HT-29 (cell line): ENCODE measurements around the gene DDX27. TPM values are rescaled to one million over a fixed set of nuclear protein-coding genes. Genes with fewer than 3 reads are reported as not detected.
"Not testable (repeated sequence)": the region's sequence is repeated elsewhere in the genome, so short reads cannot be mapped to it uniquely, and the experiment has no call there.

ENCODE experiments used
- DNase-seq: peaks from one replicate; pipeline ENCODE4 v3.0.0-alpha.2; 2015; ENCODE audit warnings: low spot score
- total RNA-seq: library from RNA; depleted of rRNA; stranded (reverse); fragments of >200 nt; shearing (Covaris generic); gene quantifications from 2 replicates; pipeline ENCODE4 v1.2.3, GENCODE V29; 2014; rRNA removed

The DDX27 gene
- total RNA-seq: 75.5 and 85.9 TPM in 2 replicates

DNA sequence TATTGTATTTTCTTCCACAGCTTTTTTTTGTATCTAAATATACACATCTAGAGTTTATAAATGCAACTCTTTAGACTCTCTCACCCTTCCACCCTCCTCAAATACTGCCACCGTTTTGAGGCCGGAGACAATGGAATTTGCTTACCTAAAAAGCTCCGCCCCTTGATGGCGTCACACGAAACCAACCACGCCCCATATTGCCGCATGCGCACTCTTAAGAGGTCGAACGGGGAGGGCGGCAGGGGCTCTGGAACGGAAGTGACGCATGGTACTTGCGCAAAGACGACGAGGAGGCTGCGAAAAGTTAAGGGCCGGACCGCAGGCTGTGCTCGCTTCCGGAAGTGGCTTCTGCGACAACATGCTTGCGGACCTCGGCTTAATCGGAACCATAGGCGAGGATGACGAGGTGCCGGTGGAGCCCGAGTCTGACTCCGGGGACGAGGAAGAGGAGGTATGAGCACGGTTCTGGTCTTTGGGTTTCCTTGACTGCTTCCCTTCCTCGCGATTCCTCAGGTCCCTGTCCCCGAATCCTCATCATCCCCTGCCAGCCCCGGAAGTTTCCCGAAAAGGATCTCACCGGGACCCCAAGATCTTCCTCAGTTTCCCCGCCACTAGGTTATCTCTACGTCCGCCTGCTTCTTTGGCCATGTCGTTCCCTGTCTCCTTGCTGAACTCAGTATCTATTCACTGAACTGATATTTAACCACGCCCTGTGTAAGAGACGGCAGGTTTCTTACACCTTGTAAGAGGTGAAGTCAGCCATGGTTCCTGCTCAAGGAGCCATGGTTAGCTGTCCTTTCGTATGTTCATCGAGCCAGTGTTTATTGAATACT, at the start of gene DDX27:
Gene DDX27 (plus strand): TSS at position 326 of the 833 bp plus-strand sequence. CDS start 33 bp downstream, at position 359.
- peak; percentile 100 for DNase-seq

- DNase-seq: no peak
Measured at GRCh38 chr20:49169547-49169946, 49.7 kb upstream of the DDX27 start.

DNA sequence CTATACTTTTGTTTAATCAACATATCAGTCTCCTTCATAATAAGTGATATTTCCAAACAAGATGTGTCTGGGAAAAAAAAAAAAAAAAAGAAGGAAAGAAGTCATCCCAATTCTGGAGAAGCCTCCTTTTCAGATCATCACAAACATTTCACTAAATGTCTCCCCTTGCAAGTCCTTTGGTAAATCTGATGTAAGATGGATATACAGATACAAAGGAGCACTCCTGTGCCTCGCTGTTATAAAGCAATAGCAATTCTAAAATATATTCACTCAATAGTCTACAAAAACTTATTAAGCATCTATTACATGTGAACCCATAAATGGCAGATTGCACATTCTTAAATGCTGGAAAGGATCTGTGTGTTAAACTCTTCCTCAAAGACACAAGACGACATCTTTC, 48.5 kb upstream of the DDX27 start:
- no peak for DNase-seq

DNA sequence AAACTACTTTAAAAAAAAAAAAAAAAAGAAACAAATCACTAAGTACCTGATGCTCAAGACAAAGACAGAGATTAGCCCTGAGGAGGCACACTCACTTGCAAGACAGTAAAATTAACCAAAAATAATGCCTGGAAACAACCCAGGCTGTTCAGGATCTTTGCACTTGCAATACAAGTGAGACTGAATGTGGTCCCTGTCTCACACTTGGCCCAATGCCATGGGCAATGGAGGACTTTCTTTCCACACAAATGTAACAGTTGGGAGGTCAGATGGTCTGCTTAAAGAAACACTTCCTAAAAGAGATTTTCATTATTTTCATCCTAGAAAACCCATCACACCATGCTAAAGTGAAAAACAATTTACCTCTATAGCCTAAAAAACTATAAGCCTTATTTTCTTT, 47.3 kb upstream of the DDX27 start:
- no peak for DNase-seq

DNA sequence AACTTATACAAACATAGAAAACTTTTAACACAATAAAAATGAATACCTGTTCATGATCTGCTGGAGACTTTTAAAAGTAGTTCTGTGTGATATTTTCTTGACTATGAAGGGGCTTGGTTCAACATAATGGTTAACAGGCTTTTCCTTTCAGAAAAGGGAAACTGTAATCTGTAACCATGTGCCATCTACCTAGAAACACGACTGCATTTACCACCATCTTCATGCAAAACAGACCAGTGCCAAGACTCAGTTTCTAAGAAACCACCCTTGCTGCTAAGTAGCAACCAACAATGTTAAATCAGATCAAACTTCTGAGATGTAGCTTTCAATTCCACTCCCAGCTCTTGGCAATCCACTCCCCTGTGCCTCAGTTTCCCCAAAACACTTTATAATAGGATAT, 46.8 kb upstream of the DDX27 start:
- no peak for DNase-seq

- DNase-seq: no peak
Measured at GRCh38 chr20:49174183-49174582, 45.0 kb upstream of the DDX27 start.

DNA sequence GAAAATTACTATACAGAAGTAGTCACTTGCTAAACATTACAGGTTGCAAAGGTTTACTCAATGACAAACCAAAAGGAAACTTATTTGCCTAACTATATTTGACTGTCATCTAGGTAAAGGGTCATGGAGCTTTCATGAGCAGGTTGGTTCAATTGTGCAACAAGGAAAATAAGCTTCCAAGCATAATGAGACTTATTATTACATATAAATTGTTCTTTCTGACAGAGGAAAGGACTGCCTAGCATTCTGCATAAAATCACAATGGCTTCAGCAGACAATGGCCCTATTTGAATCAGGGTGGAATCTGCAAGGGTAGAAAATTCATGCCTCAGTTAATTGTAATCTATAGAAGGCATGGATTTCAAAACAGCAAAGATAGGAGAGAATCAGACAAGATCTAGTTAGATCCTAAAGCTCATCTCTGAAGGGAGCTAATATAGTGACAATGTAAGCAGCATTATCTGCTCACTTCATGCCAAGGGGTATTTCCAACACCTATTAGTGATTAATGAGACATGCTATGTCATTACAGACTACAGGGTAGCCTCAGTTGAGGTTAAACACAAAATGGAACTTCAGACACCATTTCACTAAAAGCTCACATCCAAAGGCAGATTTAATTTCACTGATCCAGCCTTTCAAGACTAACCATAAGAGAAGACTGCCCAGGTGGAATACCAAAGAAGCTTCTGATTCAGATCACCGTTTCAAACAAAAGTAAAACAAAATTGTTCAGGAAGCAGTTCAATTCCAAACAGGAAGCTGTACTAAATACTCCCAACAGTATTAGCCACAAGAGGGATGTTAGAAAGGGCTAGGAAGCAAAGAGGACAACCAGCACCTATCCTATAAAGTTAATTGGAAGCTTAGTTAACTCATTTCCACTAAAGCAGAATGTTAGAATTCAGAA, 39.6 kb upstream of the DDX27 start:
- DNase-seq: peak; percentile 47

DNA sequence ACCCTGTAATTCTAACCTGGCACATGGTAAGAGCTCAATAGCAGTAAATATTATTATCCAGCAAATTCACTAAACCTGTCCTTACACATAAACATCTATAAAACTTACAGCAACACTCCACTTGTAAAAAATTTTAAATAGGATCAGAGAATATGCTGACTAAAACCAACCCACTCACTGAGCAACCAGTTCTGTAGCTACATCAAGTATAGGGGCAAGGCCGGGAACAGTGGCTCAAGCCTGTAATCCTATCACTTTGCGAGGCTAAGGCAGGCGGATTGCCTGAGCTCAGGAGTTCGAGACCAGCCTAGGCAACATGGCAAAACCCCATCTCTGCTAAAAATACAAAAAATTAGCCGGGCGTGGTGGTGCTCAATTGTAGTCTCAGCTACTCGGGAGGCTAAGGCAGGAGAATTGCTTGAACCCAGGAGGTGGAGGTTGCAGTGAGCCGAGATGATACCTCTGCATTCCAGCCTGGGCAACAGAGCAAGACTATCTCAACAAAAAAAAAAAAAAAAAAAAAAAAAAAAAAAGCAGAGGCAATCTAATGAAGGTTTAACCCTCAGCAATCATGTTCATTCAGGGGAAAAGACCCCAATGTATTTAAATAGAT, 37.8 kb upstream of the DDX27 start:
- no peak for DNase-seq

- no peak for DNase-seq
Measured at GRCh38 chr20:49183444-49183843, 35.8 kb upstream of the DDX27 start.

DNA sequence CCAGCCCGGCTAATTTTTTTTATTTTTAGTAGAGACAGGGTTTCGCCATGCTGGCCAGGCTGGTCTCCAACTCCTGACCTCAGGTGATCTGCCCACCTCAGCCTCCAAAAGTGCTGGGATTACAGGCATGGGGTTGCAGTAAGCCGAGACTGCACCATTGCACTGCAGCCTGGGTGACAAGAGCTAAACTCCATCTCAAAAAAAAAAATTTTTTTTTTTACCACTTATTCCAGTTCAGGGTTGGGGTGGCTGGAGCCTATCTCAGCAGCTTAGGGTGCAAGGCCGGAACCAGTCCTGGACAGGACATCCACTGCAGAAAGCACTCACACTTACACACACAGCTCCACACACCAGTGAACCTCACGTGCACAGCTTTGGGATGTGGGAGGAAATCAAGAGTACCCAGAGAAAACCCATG, 35.1 kb upstream of the DDX27 start:
- DNase-seq: not testable (repeated sequence)

DNA sequence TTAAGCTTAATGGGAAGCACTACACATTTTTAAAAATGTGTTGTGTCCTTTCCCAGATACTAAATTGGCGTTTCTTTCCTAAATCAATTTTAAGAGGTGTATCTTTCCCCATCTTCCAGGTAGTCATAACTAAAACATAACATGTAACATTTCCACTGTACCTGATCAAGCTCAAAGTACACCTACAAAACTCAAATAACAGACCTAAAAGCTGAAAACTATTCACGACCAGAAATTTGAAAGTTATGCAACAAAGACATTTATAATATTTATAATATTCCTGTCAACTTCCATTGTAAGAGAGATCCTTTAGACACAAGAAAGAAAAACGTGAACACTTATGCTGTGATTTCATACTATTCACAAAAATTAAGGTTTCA, 34.5 kb upstream of the DDX27 start:
- no peak for DNase-seq

DNA sequence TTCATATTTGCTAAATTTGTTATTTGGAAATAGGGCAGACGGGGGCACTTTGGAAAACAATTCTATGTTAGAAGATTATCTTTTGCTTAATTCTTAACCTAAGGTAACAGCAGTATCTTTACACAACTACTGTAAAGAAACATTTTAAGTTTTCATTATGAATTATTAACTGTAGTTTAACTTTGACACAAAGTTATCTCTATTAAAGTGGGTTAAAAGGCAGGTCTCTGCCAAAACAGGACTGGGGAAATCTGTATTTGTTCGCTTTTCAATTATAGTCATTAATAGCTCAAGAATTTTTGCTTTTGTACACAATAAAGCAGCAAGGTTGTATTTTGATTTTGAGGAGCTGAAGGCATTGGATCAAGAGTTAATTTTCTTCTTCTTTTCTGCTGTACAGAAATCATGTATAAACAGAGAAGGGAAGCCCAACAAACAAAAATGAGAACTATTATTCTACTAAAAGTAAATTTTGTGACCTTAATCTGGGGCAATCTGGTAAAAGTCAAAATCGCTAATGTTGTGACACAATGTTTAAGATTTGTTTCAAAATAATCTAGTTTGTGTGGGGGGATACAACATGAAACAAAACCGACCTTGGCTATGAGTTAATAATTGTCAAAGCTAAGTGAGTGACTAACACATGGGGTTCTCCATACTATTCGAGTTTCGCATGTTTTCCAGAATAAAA, 34.0 kb upstream of the DDX27 start:
- DNase-seq: peak; percentile 39

- peak; percentile 80 for DNase-seq
Measured at GRCh38 chr20:49186535-49187329, 32.5 kb upstream of the DDX27 start.

- DNase-seq: no peak
Measured at GRCh38 chr20:49187330-49187850, 31.8 kb upstream of the DDX27 start.

DNA sequence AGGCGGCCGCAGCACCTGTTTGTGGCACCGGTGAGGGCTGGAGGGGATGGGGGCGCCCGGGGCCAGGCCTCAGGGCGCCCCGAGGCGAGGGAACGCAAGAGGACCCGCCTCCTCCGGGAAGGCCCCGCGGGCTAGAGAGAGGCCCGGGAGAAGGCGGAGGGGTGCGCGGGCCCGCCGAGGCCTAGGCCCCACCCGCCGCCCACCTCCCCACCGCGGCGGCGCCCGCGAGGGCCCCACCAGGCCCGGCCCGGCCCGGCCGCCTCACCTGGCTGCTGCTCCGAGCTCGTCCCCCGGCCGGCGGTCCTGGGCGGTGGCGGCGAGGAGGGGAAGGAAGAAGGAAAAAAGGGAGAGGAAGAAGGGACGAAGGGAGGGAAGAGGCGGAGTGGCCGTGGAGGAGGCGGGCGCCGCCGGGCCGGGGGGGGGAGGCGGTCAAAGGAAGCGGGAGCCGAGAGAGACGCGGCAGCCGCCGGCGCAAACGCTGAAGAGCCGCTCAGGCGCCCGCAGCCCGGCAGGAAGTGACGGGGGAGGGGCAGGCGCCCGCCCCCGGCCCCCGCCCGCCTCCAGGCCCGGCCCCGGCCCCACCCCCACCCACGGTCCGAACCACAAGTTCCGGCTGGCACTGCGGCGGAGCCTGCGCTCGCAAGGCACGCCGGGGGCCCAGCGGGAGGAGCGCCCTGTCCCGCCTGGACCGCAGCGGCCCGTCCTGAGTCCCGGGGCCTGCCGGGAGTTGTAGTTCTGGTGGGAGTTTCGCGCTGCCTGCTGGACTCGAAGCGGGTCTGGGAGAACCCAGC, 31.2 kb upstream of the DDX27 start, which contains the start of gene STAU1:
Gene STAU1 (minus strand): TSS at position 484 of the 791 bp plus-strand sequence. CDS start 22,133 bp downstream, outside the sequence.
- peak; percentile 98 for DNase-seq

DNA sequence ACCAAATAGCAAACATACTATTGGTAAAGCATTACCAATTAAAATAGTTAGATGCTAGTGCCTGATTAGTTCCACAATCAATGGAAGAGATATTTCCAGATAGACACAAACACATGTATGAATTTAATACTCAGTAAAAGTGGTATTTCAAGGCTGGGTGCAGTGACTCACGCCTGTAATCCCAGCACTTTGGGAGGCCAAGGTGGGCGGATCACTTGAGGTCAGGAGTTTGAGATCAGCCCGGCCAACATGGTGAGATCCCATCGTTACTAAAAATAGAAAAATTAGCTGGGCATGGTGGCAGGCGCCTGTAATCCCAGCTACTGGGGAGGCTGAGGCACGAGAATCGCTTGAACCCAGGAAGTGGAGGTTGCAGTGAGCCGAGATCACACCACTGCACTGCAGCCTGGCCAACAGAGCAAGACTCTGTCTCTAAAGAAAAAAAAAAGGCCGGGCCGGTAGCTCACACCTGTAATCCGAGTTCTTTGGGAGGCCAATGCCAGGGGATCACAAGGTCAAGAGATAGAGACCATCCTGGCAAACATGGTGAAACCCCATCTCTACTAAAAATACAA, 26.2 kb upstream of the DDX27 start:
- DNase-seq: not testable (repeated sequence)

GRCh38 chr20:49199729-49200293, 19.4 kb upstream of the DDX27 start:
- DNase-seq: no peak

DNA sequence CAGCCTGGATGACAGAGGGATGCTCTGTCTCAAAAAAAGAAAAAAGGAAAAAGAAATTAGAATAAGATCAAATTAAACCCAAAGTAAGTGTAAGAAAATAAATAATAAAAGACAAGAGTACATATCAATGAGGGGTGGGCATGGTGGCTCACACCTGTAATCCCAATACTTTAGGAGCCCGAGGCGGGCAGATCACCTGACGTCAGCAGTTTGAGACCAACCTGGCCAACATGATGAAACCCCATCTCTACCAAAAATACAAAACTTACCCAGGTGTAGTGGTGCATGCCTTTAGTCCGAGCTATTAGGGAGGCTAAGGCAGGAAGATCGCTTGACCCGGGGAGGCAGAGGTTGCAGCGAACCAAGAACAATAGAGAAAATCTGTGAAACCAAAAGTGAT, 16.2 kb upstream of the DDX27 start:
- DNase-seq: no peak

DNA sequence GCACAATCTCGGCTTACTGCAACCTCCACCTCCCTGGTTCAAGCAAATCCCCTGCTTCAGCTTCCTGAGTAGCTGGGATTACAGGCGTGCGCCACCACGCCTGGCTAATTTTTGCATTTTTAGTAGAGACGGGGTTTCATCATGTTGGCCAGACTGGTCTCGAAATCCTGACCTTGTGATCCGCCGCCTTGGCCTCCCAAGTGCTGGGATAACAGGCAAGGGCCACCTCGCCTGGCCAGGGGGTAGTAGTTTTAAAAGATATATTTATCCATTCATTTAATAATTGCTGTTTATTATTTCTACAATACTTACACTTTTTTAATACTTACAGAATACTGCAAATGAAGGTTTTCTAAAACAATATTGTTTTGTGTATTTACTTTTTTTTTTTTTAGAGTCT, 15.5 kb upstream of the DDX27 start:
- DNase-seq: no peak
